ENCODE results near the gene MPV17.

- no peak for TF ChIP-seq CTCF (IDR thresholded peaks at IDR 0.05; ENCODE audit: low read length)
- no peak for TF ChIP-seq EZH2 (IDR thresholded peaks at IDR 0.05; ENCODE audit: borderline replicate concordance, low read length)
These were observed 40.9 kb downstream of the MPV17 start, which contains the start of gene TRIM54 for GRCh38 chr2:27281855-27282559.
